Neuronal stem cell (in vitro differentiated cells): ENCODE data around the gene IRF2BPL.

ENCODE experiments used
- DNase-seq: peaks from one replicate; pipeline ENCODE4 v3.0.0-alpha.2; 2013; ENCODE audit warnings: low spot score
- H2AFZ ChIP-seq: one replicate; pipeline ENCODE4 v1.6.1; 2013; ENCODE audit warnings: mild to moderate bottlenecking, low read length, inconsistent platforms
- H2AK5ac ChIP-seq: 2 replicates; pipeline ENCODE4 v1.6.1; 2013; ENCODE audit warnings: low read depth, mild to moderate bottlenecking, inconsistent platforms, low read length, moderate library complexity, mixed read lengths
- H2BK120ac ChIP-seq: 2 replicates; pipeline ENCODE4 v1.6.1; 2013; ENCODE audit warnings: low read depth, mild to moderate bottlenecking, inconsistent platforms, low read length, moderate library complexity, mixed read lengths
- H2BK12ac ChIP-seq: one replicate; pipeline ENCODE4 v1.6.1; 2013; ENCODE audit warnings: low read length, inconsistent platforms
- H2BK15ac ChIP-seq: 2 replicates; pipeline ENCODE4 v1.6.1; 2013; ENCODE audit warnings: mild to moderate bottlenecking, low read length, inconsistent platforms, mixed read lengths
- H2BK5ac ChIP-seq: one replicate; pipeline ENCODE4 v1.6.1; 2013; ENCODE audit warnings: inconsistent platforms, mild to moderate bottlenecking, low read length, moderate library complexity
- H3K14ac ChIP-seq: one replicate; pipeline ENCODE4 v1.6.1; 2013; ENCODE audit warnings: low read length, inconsistent platforms
- H3K18ac ChIP-seq: 2 replicates; pipeline ENCODE4 v1.6.1; 2013; ENCODE audit warnings: low read length, inconsistent platforms
- H3K23ac ChIP-seq: 2 replicates; pipeline ENCODE4 v1.6.1; 2013; ENCODE audit warnings: low read depth, mild to moderate bottlenecking, mixed read lengths, low read length, inconsistent platforms; ENCODE audit not compliant: poor library complexity
- H3K27ac ChIP-seq: replicated peaks from 3 replicates; pipeline ENCODE4 v1.5.1; 2013; ENCODE audit warnings: low read length, inconsistent platforms
- H3K27me3 ChIP-seq, 3 experiments: 2 replicates each; pipeline ENCODE4 v1.6.1; 2013; ENCODE audit warnings: low read length in 3 of 3, mild to moderate bottlenecking in 2 of 3, inconsistent platforms in 1 of 3, low read depth in 1 of 3, mixed read lengths in 1 of 3, moderate library complexity in 1 of 3; ENCODE audit not compliant: control insufficient read depth in 3 of 3, insufficient read depth in 3 of 3
- H3K36me3 ChIP-seq, 2 donors: replicated peaks in 1 of 2; 2 replicates each; pipeline ENCODE4 v1.6.1; 2013; ENCODE audit warnings: low read length in 2 of 2; ENCODE audit not compliant: control insufficient read depth in 2 of 2, insufficient read depth in 2 of 2
- H3K4ac ChIP-seq: 2 replicates; pipeline ENCODE4 v1.6.1; 2013; ENCODE audit warnings: inconsistent platforms, mild to moderate bottlenecking, low read length, moderate library complexity
- H3K4me1 ChIP-seq, 2 donors: 1 replicate in 1 of 2; 2 replicates in 1 of 2; pipeline ENCODE4 v1.6.1; 2013; ENCODE audit warnings: low read length in 2 of 2, low read depth in 1 of 2; ENCODE audit not compliant: control insufficient read depth in 2 of 2, insufficient read depth in 1 of 2
- H3K4me2 ChIP-seq: one replicate; pipeline ENCODE4 v1.6.1; 2013; ENCODE audit warnings: mild to moderate bottlenecking, low read length, inconsistent platforms; ENCODE audit not compliant: insufficient read depth, poor library complexity, severe bottlenecking
- H3K4me3 ChIP-seq, 2 donors: 2 replicates each; pipeline ENCODE4 v1.5.1; 2013; ENCODE audit warnings: low read length in 2 of 2, mild to moderate bottlenecking in 2 of 2, inconsistent platforms in 1 of 2, moderate library complexity in 1 of 2
- H3K79me1 ChIP-seq: one replicate; pipeline ENCODE4 v1.6.1; 2013; ENCODE audit warnings: low read depth, mild to moderate bottlenecking, inconsistent platforms, low read length, moderate library complexity
- H3K9ac ChIP-seq: one replicate; pipeline ENCODE4 v1.6.1; 2013; ENCODE audit warnings: mild to moderate bottlenecking, low read depth, low read length, inconsistent platforms; ENCODE audit not compliant: poor library complexity
- H3K9me3 ChIP-seq, 2 donors: replicated peaks in 1 of 2; 2 replicates each; pipeline versions ENCODE3 to v1.6.1; 2013; ENCODE audit warnings: low read length in 2 of 2, mild to moderate bottlenecking in 2 of 2, inconsistent platforms in 1 of 2, low read depth in 1 of 2, mixed read lengths in 1 of 2, moderate library complexity in 1 of 2; ENCODE audit not compliant: control insufficient read depth in 2 of 2, insufficient read depth in 1 of 2
- H4K8ac ChIP-seq: one replicate; pipeline ENCODE4 v1.6.1; 2013; ENCODE audit warnings: low read depth, mild to moderate bottlenecking, inconsistent platforms, low read length, moderate library complexity
- H4K91ac ChIP-seq: one replicate; pipeline ENCODE4 v1.6.1; 2013; ENCODE audit warnings: low read length, low read depth, mild to moderate bottlenecking, inconsistent platforms; ENCODE audit not compliant: poor library complexity
- WGBS, 2 donors: extraction: QIAGEN DNeasy Blood & Tissue Kit; methylation state at CpG; one replicate each; pipeline ENCODE4 v1.1.7; 2013; ENCODE audit warnings: missing lambda C conversion rate in 2 of 2, mixed read lengths in 1 of 2; ENCODE audit not compliant: insufficient read length in 2 of 2, insufficient replicate concordance in 1 of 2; ENCODE audit errors: extremely low coverage in 2 of 2; 5-methylcytosine and 5-hydroxymethylcytosine counted together

Gene IRF2BPL

DNA sequence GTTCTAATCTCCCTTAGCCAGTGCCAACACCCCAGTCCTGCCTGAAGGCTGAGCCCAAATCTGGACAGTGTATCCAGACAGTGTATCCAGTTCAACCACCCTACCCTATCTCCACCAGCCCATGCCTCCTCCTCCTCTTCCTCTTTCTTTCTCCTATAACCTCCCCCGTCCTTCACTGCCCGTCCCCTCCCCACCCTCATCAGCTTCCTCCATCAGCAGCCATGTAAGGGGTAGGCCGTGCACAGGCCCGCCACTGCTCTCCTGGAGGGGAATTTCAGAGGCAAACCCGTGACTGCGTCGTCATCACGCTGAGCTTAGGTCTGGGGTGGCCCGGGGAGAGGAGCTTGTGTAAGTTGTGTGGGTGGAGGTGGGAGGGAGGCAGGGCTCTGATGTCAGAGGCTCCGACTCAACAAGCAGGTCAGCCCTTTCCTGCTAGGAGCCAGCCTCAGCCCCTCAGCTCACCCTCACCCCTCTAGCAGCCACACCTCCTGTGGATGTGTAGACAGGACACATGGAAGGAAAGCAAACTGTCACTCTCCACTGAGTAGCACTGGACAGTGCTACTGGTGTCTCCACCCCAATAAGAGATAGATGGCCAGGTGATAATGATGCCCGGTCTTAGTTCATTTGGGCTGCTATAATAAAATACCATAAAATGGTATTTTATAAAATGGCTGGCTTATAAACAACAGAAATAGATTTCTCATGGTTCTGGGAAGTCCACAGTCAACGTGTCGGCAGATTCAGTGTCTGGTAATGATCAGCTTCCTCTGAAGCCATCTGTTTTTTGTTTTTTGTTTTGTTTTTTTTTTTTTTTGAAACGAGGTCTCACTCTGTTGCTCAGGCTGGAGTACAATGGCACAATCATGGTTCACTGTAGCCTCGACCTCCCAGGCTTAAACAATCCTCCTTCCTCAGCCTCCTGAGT lies 50.5 kb downstream of the IRF2BPL start:
- Histone ChIP-seq H3K4me3 (no peak overlapping the region), H2BK15ac (no peak overlapping the region), H3K4ac (no peak overlapping the region), H3K36me3 (no peaks in the 10 kb centered on the region), H3K27ac (no peak overlapping the region), H3K9ac (peak overlapping the region; percentile 64), H2AFZ (peak overlapping the region; percentile 76), H2BK120ac (no peak overlapping the region), H3K79me1 (no peaks in the 10 kb centered on the region), H3K4me1 (peaks cover 6 to 9% of the 10 kb centered on the region in 2 donors), H3K14ac (no peak overlapping the region), H3K9me3 (peaks cover 0 to 9% of the 10 kb centered on the region in 2 donors), H3K18ac (peak overlapping the region; percentile 12), H3K23ac (no peak overlapping the region), H2BK12ac (no peak overlapping the region), H2BK5ac (no peak overlapping the region), H4K91ac (no peak overlapping the region), H3K4me2 (no peak overlapping the region), H2AK5ac (no peak overlapping the region), H4K8ac (no peak overlapping the region), H3K27me3 (no peaks in the 10 kb centered on the region)
- no CpG with 5 or more reads among the region's 15 CpGs for WGBS, 2 donors
- DNase-seq, result no peak

DNA sequence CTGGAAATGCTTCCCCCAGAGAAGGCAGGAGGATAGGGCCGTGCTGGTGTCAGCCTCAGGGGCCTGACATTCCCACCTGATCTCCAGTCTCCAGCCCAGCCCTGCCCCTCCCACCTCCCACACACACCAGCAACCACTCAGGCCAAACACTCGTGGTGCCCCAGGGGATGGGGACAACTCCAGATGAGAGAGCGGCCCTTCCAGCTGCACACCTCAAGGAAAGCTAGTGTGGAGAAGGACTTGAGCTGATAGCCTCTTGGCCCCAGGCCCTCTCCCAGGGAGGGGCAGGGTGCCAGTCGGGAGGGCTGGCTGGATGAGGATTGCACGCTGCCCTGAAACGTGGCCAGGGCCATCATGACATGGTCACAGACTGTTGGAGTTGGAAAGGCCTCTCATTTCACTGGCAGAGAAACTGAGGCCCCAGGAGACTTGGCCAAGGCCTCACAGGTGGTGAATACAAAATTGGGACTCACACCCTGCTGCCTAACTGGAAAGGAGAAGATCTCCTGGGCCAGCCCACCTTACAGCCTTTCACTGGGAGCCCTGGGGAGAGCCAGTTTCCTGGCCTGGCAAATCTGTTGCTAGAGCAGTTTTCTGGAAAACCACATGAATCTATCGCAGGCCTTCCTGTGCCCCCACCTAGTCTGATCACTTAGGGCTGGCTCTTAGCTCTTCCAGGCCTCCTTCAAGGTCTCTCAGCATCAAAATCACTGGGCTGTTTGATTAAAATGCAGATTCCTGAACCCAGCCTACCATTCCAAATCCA lies 52.1 kb downstream of the IRF2BPL start:
- Histone ChIP-seq H3K27ac (no peak overlapping the region), H3K4me2 (no peak overlapping the region), H2AK5ac (peak overlapping the region; percentile 78), H3K4me1 (peaks cover 9% of the 10 kb centered on the region in 2 donors), H4K8ac (no peak overlapping the region), H2BK15ac (peak overlapping the region; percentile 70), H2AFZ (peak overlapping the region; percentile 45), H3K4me3 (no peak overlapping the region), H3K79me1 (no peaks in the 10 kb centered on the region), H3K23ac (peak overlapping the region; percentile 13), H2BK12ac (peak overlapping the region; percentile 86), H3K9me3 (peaks cover 0 to 4% of the 10 kb centered on the region in 2 donors), H2BK120ac (no peak overlapping the region), H3K4ac (no peak overlapping the region), H3K9ac (peak overlapping the region; percentile 70), H2BK5ac (peak overlapping the region; percentile 60), H3K14ac (peak overlapping the region; percentile 97), H4K91ac (no peak overlapping the region), H3K27me3 (no peaks in the 10 kb centered on the region), H3K18ac (peak overlapping the region; percentile 50), H3K36me3 (no peaks in the 10 kb centered on the region)
- DNase-seq, result no peak
- no CpG with 5 or more reads among the region's 7 CpGs for WGBS, 2 donors

DNA sequence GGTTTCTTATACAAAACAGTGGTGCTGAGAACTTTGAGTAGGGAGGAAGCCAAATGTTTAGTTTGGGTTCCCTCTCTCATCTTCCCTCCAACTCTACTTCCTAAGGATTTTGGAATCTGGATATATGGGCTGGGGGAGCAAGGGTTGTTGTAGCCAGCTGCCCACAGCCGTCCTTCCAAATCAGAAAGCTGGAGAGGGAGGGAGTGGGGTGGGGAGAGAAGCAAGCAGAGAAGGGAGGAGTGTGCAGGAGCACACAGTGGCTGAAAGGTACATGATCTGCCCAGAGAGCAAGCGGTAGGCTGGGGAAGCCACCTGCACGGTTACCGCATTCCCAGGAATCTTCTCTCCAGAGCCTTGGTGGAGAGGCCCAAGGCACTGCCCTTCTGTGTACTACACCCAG lies 52.7 kb downstream of the IRF2BPL start:
- WGBS, 2 donors, result no CpG with 5 or more reads among the region's 4 CpGs

DNA sequence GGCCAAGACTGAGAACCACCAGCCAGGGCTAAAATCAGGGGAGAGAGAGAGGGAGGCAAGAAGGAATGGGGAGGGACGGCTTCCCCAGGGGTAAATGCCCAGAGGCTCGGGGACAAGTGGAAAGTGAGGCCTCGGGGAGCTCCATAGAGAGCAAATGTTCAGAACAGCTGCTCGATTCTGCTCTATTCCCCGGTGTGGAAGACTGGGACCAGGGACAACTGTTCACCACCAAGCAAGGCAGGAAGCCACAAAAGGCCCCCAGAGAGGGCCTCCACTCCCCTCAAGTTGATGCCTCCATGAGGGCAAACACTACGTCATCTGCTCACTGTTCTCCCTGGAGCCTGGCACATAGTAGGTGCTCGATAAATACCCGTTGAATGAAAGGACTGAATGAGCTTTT lies 53.5 kb downstream of the IRF2BPL start:
- no peaks in the 10 kb centered on the region for H3K36me3 ChIP-seq
- H3K4ac ChIP-seq, result no peak overlapping the region
- peak overlapping the region; percentile 94 for H2AK5ac ChIP-seq
- H3K23ac ChIP-seq, result no peak overlapping the region
- H3K4me2 ChIP-seq, result no peak overlapping the region
- no peaks in the 10 kb centered on the region for H3K9me3 ChIP-seq
- peak overlapping the region; percentile 75 for H2BK15ac ChIP-seq
- no peak overlapping the region for H4K8ac ChIP-seq
- H2BK120ac ChIP-seq, result no peak overlapping the region
- H3K18ac ChIP-seq, result no peak overlapping the region
- H3K79me1 ChIP-seq, result no peaks in the 10 kb centered on the region
- H2BK12ac ChIP-seq, result no peak overlapping the region
- peak overlapping the region; percentile 18 for H2AFZ ChIP-seq
- no peak overlapping the region for H3K4me3 ChIP-seq
- no peak overlapping the region for H2BK5ac ChIP-seq
- H4K91ac ChIP-seq, result no peak overlapping the region
- peaks cover 9 to 10% of the 10 kb centered on the region in 2 donors for H3K4me1 ChIP-seq
- H3K14ac ChIP-seq, result no peak overlapping the region
- H3K27ac ChIP-seq, result no peak overlapping the region
- no CpG with 5 or more reads among the region's 8 CpGs for WGBS, 2 donors
- DNase-seq, result no peak
- H3K9ac ChIP-seq, result no peak overlapping the region
- H3K27me3 ChIP-seq, result no peaks in the 10 kb centered on the region

More for the DNA sequence above, 52.7 kb downstream of the IRF2BPL start:
- peak overlapping the region; percentile 50 for H3K18ac ChIP-seq
- no peak overlapping the region for H4K91ac ChIP-seq
- no peak overlapping the region for H3K27ac ChIP-seq
- H3K23ac ChIP-seq, result peak overlapping the region; percentile 13
- no peak overlapping the region for H3K9ac ChIP-seq
- no peaks in the 10 kb centered on the region for H3K79me1 ChIP-seq
- peak overlapping the region; percentile 78 for H2AK5ac ChIP-seq
- no peaks in the 10 kb centered on the region for H3K36me3 ChIP-seq
- no peak for DNase-seq
- peak overlapping the region; percentile 60 for H2BK5ac ChIP-seq
- H3K14ac ChIP-seq, result no peak overlapping the region
- H3K27me3 ChIP-seq, result no peaks in the 10 kb centered on the region
- H2AFZ ChIP-seq, result peak overlapping the region; percentile 45
- no peak overlapping the region for H3K4me2 ChIP-seq
- no peak overlapping the region for H3K4me3 ChIP-seq
- no peak overlapping the region for H4K8ac ChIP-seq
- H2BK15ac ChIP-seq, result peak overlapping the region; percentile 70
- no peak overlapping the region for H2BK120ac ChIP-seq
- no peaks in the 10 kb centered on the region for H3K9me3 ChIP-seq
- H3K4me1 ChIP-seq, result peaks cover 9 to 10% of the 10 kb centered on the region in 2 donors
- H2BK12ac ChIP-seq, result peak overlapping the region; percentile 86
- H3K4ac ChIP-seq, result no peak overlapping the region
